GM19193 (cell line): ENCODE data around the gene OR4K14.

Experiments
- POLR2A ChIP-seq: IDR thresholded peaks from 4 replicates; pipeline ENCODE4 v1.6.1; 2011; ENCODE audit not compliant: insufficient read depth, insufficient read length; ENCODE audit errors: extremely low read depth

The OR4K14 gene, protein sequence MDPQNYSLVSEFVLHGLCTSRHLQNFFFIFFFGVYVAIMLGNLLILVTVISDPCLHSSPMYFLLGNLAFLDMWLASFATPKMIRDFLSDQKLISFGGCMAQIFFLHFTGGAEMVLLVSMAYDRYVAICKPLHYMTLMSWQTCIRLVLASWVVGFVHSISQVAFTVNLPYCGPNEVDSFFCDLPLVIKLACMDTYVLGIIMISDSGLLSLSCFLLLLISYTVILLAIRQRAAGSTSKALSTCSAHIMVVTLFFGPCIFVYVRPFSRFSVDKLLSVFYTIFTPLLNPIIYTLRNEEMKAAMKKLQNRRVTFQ

DNA sequence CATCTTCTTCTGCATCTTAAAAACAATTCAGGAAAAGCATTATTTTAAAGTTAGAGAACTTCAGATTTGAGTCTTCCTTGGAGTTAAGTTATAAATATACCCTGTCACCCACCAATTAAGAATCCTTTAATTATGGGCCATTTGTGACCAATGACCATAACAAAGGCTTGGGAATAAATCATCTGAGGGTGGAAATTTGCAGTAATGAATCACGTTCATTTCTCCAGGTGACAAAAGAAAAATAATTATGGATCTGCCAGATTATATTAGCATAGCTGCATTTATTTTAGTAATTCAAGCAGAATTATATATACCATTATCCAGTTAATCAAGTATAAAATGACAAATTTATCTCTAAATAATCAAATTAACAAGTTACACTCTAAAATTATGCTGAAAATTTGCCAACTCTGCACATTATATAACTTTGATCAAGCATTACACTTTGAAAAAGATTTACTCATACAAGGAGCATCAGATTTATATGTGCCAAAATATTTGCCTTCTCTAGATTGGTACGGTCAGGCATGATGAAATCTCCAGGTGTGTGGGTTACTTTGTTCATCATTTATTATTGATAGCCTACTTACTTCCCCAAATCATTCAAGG, at the start of gene OR4K14:
Gene OR4K14 (minus strand): TSS at position 51 of the 609 bp plus-strand sequence. CDS start 4,114 bp downstream, outside the sequence.
- TF ChIP-seq POLR2A: no peak

DNA sequence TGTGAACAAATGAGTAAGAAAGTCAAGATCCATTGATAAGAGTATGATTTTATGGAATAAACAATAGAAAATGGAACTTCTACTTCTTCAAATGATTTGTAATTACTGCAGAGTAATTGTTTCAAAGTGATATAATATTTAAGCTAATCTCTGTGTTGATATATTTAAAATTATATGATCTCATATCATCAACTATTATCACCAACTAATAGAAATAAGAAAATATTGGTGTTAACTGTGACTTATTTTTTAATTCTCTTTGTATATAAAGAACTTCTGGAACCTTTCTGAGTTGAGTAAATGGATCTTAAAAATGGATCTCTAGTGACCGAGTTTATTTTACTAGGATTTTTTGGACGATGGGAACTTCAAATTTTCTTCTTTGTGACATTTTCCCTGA, 40.6 kb upstream of the OR4K14 start, which contains the start of gene OR4L1:
Gene OR4L1 (plus strand): TSS at position 301 of the 400 bp plus-strand sequence. CDS start 0 bp downstream, at position 301.
- no peak for TF ChIP-seq POLR2A

DNA sequence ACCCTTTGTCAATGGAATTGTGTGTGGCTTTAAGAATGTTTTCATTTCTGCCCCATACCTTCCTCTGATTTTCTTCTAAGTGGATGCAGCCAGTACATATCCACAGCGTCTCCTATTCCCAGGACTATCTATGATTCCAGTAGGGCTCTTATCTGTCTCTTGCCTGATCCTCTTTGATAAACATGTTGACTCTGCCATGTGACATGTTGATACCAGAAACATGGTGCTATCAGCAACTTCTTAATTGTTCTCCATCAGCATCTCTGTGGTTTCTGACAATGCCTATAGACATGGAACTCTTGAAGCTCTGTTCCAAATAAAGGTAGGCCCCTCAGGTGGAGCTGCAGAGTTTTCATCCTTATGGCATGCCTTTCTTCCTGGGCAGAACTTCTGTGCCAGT, 29.1 kb upstream of the OR4K14 start:
- no peak for TF ChIP-seq POLR2A

DNA sequence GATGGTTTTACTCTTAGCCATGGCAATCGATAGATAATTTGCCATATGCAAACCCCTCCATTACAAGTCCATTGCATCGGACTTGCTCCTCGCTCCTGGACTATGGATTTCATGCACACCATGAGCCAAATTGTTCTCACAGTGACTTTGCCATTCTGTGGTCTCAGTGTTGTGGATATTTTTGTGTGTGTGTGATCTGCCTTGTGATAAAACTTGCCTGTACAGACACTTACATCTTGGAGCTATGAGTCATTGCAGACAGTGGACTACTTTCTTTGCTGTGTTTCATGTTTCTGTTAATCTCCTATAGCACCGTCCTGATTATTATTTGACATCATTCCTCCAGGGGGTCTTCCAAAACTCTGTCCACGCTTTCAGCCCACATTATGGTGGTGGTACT, 25.1 kb upstream of the OR4K14 start:
- TF ChIP-seq POLR2A: no peak

DNA sequence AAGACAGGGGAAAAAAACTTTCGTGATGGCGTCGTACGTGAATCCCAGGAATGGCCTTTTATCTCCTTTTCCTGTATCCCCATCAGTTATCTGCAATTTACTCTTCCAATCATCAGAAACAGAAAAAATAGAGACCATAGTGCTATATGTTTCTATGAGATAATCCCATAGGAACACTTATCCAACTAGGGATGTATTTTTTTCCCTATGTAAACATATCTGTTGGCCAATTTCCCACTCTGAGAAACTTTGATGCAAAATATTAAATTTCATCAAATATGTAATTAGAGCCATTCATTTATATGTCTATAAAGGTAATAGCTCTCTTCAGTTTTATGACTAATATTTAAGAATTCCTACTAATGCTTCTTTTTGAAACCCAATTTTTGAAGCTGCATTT, 16.8 kb upstream of the OR4K14 start, which contains the start of gene OR4K13:
Gene OR4K13 (minus strand): TSS at position 101 of the 400 bp plus-strand sequence. CDS start 1,280 bp downstream, outside the sequence.
- TF ChIP-seq POLR2A: no peak

DNA sequence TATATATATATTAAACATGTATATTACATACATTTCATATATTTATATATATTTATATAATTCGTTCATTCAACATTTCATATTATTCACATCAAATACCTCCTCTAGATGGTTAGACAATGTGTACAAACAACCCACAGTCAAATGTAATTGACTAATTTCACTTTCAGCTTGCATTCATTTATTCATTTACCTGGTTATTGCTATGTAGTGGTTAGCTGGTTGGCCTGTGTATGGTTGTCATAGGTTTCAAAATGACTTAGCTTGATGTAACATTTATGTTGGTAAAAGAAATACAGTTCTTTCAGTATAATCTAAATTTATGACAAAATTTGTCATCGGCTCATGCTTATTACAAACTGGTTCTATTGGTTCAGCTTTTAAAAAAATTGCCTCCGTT, 16.3 kb upstream of the OR4K14 start:
- TF ChIP-seq POLR2A: no peak

DNA sequence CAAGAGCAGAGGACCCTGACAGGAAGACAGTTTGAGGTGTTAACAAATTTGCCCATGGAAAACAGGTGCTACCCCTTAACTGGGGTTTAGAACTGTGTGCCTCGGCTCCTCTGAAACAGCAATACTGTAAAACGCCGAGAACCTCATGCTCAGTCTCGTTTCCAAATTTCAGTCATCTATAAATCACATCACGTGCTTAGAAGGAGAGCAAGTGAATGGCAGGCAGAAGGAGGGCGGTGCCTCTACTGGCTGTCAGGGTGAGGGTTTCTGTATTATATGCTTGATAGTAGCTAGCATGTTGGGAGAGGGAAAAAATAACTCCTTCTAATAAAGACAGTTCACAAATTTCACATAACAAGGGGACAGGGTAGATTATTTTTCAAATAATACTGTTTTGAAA, 12.0 kb upstream of the OR4K14 start:
- no peak for TF ChIP-seq POLR2A

DNA sequence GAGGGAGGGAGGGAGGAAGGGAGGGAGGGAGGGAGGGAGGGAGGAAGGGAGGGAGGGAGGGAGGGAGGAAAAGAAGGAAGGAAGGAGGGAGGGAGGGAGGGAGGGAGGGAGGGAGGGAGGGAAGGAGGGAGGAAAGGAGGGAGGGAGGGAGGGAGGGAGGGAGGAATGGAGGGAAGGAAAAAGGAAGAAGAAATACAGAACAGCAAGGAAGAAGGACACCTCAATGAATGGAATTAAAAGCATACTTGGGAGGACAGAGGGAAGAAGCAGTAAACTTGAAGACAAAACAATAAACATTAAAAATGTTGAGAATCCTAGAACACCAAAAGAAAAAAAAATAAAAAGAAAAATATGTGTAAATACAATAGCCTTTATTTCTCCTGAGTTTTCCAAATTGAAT, 11.0 kb downstream of the OR4K14 start:
- no peak for TF ChIP-seq POLR2A

DNA sequence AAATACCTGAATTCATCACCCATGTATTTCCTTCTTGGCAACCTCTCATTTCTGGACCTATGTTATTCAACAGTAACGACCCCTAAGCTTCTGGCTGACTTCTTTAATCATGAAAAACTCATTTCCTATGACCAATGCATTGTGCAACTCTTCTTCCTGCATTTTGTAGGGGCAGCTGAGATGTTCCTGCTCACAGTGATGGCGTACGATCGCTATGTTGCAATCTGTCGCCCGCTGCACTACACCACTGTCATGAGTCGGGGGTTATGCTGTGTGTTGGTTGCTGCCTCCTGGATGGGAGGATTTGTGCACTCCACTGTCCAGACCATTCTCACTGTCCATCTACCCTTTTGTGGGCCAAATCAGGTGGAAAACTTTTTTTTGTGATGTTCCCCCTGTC, 16.8 kb downstream of the OR4K14 start:
- no peak for TF ChIP-seq POLR2A

DNA sequence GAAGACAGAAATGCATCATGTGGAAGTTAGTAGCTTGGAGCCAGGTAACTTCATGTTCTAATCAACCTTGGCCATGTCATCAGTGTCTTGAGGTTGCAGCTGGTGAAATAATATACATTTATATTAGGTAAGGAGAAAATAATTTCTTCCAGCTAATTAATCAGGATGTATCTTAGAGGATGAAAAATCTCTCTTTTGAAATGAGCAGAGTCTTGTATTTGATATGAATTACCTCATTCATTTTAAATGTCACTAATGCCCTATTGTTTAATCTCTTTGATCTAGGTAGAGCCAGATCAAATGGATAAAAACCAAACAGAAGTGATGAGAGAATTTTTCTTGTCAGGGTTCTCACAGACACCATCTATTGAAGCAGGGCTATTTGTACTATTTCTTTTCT, 17.2 kb downstream of the OR4K14 start, which contains the start of gene OR4Q2:
Gene OR4Q2 (plus strand): TSS at position 301 of the 400 bp plus-strand sequence.
- no peak for TF ChIP-seq POLR2A

DNA sequence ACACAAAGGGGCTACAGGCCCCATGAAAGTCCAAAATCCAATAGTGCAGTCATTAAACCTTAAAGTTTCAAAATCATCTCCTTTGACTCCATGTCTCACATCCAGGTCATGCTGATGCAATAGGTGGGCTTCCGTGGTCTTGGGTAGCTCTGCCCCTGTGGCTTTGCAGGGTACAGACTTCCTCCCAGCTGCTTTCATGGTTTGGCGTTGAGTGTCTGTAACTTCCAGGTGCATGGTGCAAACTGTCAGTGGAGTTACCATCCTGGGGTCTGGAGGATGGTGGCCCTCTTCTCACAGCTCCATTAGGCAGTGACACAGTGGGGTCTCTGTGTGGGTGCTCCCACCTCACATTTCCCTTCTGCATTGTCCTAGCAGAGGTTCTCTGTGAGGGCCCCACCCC, 25.7 kb downstream of the OR4K14 start:
- TF ChIP-seq POLR2A: no peak

DNA sequence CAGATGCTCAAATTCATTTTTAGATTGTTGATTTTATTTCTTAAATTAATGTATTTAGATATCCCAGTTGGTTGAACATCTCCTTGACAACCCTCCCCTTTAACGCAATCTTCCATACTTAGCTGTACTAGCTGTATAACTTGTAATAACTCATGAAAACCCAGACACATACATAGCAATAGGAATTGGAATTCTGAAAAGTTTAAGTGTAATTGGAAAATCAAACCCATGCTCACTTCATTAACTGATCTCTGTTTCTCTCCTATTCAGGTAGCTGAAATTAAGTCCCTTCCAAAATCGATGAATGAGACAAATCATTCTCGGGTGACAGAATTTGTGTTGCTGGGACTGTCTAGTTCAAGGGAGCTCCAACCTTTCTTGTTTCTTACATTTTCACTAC, 43.8 kb downstream of the OR4K14 start, which contains the start of gene OR4K15:
Gene OR4K15 (plus strand): TSS at position 301 of the 400 bp plus-strand sequence. CDS start 0 bp downstream, at position 301.
- no peak for TF ChIP-seq POLR2A

DNA sequence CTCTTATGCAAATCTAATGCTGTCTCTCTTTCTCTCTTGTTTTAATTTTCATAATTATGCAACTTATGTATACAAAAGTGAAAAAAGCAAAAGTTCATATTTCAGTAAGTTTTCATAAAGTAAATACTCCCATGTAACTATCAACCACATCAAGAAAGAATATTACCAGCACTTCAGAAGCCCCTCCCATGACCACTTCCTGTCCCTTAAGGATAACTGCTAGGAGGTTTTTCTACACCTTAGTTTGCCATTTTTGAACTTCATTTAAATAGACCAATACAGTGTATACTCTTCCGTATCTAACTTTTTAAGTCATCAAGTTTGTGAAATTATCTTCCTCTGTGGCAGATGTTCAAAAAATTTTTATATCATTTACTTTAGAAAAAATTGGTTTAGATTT, 44.3 kb downstream of the OR4K14 start:
- no peak for TF ChIP-seq POLR2A
